ENCODE results near the gene ANKRD45.
"Not testable (repeated sequence)": the region's sequence is repeated elsewhere in the genome, so short reads cannot be mapped to it uniquely, and the experiment has no call there.

The ANKRD45 gene, protein sequence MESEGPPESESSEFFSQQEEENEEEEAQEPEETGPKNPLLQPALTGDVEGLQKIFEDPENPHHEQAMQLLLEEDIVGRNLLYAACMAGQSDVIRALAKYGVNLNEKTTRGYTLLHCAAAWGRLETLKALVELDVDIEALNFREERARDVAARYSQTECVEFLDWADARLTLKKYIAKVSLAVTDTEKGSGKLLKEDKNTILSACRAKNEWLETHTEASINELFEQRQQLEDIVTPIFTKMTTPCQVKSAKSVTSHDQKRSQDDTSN

DNA sequence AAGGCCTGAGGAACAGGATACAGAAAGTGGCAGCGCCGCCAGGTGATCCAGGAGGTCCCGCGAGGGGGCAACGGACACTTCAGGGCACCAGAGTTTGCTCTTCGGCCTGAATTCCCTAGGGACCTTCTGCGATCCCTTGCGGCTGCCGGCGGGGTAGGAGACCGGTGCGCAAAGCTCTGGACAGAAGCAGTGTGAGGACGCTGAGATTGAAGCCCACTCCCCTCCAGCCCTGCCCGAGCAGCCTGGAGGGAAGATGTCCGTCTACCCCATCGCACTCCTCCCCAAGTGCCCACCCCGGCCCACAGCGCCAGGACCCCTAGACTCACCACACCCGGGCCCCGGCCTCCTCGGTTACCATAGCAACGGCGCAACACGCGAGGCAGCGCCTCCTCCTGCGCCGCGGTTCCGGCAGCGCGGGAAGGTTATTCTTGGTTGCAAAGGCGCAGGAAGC lies at the start of gene ANKRD45:
Gene ANKRD45, minus strand, starts transcription at position 361 of the 451 bp plus-strand sequence. CDS start 10,433 bp downstream, outside the sequence.
- peak; percentile 53 for DNase-seq (ENCODE audit: low spot score)

DNA sequence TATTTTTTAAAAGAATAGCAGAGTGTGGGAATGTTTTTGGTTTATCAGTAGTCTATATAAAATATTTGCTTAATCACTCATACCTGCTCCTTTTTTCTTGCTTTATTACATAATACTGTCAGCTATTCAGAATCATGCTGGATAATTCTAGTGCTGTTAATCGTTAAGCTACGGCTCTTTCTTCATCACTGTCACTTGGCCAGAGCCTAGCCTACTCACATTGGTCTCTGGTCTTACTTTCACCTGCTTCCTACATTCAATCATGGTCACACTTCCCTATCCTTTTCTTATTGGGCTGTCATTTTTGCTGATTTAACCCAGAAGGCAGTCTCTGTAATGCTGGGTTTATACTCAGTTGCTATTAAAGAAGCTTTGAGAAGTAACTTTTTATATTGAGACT lies 47.6 kb upstream of the ANKRD45 start:
- no peak for DNase-seq (ENCODE audit: low spot score)

DNA sequence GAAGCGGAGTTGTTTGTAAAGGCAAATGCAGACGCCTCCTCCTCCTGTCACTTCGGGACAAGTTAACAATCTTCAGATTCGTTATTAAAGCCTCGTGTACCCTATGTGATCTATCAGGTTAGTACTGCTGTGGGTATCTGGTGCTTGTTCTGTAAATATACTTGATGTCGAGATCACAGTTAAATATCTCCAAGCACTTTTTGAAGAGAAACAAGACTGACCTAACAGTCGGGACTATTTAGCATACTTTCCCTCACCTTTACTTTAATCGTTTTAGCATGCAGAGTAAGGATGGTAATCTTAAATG lies 45.8 kb upstream of the ANKRD45 start:
- peak; percentile 34 for DNase-seq (ENCODE audit: low spot score)

DNA sequence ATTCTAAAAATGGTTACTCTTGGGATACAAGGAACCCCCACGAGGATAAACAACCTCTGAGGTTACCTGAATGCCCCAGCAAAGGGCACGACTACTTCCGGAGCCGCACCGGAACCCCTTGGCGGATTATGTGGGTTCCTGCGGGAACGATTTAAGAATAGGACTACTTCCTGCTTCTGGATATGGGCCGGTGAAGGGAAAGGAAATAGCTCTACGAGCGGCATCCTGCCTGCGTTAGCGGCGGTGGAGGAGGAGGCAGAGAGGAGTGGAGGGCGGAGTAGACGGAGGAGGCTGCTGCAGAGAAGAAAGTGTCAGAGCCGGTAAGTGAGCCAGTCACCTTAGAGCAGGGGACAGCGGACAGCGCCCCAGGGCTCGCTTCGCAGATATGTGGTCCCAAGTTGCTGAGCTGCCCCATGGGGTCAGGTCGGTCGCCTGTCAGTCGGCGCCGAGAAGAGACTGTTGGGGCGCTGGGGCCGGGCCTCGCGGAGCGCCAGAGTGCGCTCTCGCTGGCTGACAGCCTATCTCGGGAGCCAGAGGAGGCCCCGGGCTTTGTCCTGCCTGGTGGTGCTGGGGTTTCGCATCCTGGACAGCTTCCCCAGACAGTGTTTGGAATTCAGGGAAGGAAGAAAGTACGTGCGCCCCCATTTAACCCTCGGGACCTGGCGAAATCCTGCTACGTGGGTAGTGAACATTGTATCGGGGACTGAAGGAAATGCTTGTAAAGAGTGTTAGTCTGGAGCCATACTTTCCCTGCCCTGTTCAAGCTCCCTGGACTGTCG lies 45.3 kb upstream of the ANKRD45 start, which contains the start of gene KLHL20:
Gene KLHL20, plus strand, starts transcription at position 223 of the 779 bp plus-strand sequence. CDS start 1,063 bp downstream, outside the sequence.
- peak; percentile 89 for DNase-seq (ENCODE audit: low spot score)

DNA sequence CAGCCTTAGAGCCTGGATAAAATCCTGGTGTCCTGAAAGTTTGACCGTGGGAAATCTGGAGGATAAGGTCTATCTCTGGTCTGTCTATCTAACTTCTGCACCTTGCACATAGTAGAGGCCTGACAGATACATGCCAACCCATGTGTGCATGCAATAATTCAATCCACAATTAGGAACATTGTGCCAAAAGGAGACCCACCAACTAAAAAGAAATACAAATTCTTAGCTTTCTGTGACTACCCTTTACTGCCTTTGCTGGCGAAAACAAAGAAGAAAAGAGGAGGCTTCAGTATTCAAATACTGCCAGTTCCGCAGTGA lies 44.7 kb upstream of the ANKRD45 start:
- DNase-seq (ENCODE audit: low spot score) = no peak

DNA sequence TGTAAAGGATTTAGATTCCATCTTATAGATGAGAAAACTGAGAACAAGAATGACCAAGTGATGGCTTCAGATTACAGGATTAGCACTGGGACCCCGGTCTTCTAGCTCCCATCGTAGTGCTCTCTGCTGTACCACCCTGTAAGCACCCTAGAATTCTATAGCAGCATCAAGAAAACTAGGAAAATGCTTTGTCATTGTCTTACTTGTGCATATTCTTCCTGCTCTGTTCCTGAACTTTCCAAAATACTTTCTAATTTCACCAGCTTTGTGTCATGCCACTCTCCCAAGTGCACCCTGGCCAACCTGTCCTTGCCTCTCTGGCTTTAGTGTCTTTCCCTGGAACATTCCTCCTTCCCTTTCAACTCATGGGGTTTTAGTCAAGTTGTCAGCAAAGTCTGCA lies 39.1 kb upstream of the ANKRD45 start:
- DNase-seq (ENCODE audit: low spot score) = no peak

DNA sequence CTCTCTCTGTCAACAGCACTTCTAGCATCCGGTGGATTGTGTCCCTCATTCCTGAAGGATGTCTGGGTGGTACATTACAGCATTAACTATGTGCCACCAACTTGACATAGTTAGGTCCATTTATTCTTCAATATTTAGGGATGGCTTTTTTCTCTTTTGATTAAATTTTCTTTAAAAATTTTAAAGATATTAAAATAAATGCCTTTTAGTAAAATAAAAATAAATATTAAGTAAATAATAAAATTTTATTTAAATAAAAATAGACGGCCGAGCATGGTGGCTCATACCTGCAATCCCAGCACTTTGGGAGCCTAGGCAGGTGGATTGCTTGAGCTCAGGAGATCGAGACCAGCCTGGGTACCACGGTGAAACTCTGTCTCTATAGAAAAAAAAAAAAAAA lies 35.5 kb upstream of the ANKRD45 start:
- DNase-seq (ENCODE audit: low spot score) = no peak

DNA sequence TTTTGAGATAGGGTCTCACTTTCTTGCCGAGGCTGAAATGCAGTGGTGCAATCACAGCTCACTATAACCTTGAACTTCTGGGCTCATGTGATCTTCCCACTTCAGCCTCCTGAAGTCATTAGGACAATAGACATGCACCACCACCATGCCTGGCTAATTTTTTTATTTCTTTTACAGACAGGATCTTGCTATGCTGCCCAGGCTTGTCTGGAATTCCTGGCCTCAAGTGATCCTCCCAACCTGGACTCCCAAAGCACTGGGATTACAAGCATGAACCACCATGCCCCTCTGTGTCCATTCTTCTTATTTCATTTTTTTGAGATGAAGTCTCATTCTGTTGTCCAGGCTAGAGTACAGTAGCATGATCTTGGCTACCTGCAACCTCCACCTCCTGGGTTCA lies 33.1 kb upstream of the ANKRD45 start:
- DNase-seq (ENCODE audit: low spot score) = no peak

DNA sequence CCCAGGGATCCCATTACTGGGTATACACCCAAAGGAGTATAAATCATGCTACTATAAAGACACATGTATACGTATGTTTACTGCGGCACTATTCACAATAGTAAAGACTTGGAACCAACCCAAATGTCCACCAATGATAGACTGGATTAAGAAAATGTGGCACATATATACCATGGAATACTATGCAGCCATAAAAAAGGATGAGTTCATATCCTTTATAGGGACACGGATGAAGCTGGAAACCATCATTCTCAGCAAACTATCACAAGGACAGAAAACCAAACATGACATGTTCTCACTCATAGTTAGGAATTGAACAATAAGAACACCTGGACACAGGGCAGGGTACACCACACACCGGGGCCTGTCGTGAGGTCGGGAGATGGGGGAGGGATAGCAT lies 31.6 kb upstream of the ANKRD45 start:
- not testable (repeated sequence) for DNase-seq (ENCODE audit: low spot score)

DNA sequence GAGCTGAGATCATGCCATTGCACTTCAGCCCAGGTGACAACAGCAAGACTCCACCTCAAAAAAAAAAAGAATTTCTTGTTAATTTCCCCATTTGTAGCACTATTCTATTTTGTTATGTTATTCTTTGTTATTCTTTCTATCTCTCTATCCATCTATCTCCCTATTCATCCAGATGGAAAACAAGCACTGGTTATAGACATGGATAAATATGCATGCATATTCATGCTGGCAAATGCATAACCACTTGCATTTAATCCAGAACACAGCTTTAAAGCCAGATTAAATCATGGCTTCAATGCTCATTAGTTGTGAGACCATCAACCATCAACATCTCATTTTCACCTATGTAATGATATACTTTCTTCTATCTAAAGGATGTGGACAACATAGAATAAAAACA lies 23.6 kb upstream of the ANKRD45 start:
- DNase-seq (ENCODE audit: low spot score) = no peak

DNA sequence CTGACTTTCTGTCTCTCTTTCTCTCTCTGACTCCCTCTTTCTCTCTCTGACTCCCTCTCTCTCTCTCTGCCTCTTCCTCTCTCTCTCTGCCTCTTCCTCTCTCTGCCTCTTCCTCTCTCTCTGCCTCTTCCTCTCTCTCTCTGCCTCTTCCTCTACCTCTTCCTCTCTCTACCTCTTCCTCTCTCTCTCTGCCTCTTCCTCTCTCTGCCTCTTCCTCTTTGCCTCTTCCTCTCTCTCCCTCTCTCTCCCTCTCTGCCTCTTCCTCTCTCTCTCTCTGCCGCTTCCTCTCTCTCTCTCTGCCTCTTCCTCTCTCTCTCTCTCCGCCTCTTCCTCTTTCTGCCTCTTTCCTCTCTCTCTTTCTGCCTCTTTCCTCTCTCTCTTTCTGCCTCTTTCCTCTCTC lies 18.6 kb upstream of the ANKRD45 start:
- no peak for DNase-seq (ENCODE audit: low spot score)

DNA sequence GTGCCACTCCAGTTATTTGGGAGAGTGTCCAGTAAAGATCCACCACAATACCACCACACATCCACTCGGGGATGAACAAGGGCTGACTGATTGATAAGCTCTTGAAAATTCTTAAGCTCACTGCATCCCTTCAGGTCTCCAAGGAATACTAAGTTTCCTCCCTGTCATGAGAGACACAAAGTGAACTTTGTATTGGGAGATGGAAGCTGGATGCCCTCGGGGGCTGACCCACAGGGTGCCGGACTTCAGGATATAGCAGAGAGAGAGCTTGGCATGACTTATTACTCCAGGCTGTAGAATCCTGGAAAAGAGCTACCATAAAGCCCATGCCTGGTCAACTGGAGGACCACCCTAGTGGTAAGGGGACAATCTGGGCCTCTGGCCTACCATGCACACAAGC lies 15.5 kb upstream of the ANKRD45 start:
- DNase-seq (ENCODE audit: low spot score) = not testable (repeated sequence)

DNA sequence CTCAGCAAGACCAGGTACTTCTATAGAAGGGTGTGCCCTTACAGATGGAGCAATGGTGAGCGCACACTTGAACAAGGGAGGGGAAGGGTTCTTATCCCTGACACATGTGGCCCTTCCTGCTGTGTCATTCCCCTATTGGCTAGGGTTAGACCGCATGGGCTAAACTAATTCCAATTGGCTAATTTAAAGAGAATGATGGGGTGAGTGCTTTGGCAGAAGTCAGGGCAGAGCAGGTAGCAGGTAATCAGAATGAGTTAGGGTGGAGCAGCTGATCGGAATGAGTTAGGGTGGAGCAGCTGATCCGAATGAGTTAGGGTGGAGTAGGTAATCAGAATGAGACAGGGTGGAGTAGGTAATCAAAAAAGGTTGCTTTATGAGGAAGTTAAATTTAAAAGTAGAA lies 14.2 kb upstream of the ANKRD45 start:
- DNase-seq (ENCODE audit: low spot score) = not testable (repeated sequence)

DNA sequence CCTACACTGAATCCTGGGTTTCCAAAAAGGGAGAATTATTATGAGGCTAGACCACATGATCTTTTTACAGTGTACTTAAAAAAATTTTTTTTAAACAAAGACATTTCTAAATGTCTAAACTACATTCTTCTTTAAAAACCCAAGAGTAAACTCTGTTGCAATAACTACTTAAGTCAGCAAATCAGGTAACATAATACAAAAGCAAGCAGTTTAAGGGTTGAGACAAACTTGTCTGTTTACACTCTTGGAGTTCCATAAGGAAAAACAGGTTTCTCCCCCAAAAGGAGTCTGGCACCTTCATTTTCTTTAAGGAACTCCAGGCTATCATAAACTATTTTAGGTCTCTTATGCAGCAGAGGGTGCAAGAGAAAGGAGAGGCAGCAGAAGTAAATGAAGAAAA lies 12.5 kb upstream of the ANKRD45 start:
- DNase-seq (ENCODE audit: low spot score) = no peak

DNA sequence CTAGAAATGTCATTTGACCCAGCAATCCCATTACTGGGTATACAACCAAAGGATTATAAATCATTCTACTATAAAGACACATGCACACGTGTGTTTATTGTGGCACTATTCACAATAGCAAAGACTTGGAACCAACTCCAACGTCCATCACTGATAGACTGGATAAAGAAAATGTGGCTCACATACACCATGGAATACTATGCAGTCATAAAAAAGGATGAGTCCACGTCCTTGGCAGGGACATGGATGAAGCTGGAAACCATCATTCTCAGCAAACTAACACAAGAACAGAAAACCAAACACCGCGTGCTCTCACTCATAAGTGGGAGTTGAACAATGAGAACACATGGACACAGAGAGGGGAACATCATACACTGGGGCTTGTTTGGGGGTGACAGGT lies 10.5 kb upstream of the ANKRD45 start:
- not testable (repeated sequence) for DNase-seq (ENCODE audit: low spot score)

DNA sequence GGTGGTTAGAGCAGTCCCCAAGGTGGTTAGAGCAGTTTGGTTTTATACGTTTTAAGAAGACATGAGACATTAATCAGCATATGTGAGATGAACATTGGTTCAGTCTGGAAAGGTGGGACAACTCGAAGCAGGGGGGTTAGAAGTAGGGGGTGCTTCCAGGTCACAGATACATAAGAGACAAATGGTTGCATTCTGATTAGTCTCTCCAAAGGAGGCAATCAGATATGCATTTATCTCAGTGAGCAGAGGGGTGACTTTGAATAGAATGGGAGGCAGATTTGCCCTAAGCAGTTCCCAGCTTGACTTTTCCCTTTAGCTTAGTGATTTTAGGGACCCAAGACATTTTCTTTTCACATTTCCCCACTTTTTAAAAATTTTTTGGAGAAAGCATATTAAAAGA lies 4.8 kb upstream of the ANKRD45 start:
- DNase-seq (ENCODE audit: low spot score) = not testable (repeated sequence)

DNA sequence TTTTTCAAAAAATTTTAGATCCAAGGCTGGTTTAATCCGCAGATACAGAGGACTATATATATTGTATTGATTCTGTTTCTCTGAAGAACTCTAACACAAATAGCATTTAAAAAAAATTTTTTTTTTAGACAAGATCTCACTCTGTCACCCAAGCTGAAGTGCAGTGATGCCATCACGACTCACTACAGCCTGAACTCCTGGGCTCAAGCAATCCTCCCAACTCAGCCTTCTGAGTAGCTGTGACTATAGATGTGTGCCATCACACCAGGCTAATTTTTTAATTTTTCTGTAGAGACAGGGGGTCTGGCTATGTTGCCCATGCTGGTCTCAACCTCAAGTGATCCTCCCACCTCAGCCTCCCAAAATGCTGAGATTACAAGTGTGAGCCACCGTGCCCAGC lies 3.0 kb downstream of the ANKRD45 start:
- no peak for DNase-seq (ENCODE audit: low spot score)

DNA sequence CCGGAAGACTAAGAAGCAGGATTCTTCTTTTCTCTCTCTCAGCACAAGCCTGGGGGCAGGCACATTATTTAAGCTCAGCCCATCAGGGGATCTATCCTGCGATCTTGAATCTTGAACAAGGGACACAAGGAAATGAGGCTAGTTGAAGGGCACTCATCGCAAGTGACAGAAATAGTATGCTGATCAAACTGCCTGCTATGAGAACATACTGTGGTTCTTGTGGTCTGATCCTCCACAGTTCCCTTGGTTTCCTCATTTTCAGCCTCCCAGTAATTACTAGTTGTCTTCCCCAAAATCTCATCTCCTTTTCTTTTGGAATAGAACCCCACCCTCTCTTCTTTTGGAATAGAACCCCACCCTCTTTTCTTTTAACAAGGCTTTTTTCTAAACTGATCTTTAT lies 6.5 kb downstream of the ANKRD45 start:
- no peak for DNase-seq (ENCODE audit: low spot score)

DNA sequence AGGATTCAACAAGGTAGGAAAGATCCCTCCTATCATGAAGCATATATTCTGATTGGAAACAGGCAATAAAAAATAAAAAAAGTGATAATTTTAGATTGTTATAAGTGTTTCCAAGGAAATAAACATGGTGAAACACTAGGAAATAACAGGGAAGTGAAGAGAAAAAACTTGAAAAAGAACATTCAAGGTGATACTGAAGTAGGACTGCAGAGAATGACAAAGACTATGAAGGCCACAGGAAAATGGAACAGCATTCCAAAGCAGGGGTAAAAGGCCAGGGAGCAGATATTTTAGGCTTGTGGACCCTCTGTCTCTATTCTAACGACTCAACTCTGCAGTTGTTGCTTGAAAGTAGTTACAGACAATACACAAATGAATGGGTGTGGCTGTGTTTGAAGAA lies 7.9 kb downstream of the ANKRD45 start:
- no peak for DNase-seq (ENCODE audit: low spot score)

DNA sequence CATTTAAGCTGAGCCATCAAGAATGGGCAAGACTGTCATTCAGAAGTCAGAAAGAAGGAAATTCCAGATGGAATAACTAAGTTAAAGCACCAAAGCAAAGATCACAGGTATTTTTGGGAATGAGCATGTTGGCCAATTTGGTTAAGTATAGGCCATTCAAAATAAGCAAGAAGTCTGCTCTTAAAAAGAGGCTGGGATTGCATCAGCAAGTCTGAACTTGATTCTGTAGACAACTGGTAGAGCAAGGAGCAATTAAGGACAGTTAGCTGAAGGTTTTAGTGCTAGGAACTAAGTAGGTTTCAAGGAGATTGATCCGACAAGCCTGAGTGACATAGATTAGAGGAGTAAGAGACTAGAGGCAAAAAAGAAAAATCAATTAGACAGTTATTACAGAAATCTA lies 8.4 kb downstream of the ANKRD45 start:
- DNase-seq (ENCODE audit: low spot score) = no peak

DNA sequence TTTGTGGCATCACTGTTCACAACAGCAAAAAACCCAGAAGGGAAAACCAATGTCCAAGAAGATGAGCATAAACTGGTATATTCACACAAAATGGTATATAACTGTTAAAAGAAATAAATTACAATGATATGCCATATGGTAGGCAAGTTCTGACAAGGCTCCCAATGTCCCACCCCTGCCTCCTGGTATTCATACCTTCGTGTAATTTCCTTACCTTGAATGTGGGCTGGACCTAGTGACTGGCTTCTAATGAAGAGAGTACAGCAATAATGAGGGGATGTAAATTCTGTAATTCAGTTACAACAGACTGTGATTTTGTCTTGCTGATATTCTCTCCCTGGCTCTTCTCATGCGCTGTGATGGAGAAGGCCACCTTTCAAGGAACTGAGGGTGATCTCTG lies 9.3 kb downstream of the ANKRD45 start:
- DNase-seq (ENCODE audit: low spot score) = no peak

DNA sequence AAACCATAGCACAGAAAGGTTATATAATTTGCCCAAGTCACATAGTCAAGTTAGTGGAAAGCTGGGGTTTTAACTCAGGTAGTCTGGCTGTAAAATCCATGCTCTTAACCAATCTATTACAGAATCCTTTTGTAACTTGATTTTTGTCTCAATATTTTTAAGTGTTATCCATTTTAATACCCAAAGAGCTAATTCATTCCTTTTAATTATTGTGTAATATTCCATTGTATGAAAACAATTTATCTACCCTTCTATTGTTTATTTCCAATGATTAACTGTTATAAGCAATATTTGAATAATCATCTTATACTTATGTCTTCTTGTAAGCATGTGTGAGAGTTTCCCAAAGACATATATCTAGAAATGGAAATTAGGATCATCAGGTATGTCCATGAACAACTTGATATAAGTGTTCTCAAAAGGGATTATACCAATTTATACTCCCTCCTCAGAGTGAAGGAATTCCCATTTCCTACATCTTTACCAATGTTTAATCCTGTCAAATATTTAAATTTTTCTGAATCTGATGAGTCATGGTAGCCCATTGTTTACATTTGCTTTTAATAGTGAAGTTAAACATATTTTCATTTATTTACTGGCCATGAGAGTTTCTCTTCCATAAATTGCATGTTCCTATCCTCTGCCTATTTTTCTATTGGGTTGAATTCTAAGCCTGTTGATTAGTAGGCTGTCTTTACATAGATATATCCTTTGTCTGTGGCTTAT lies 20.6 kb downstream of the ANKRD45 start:
- no peak for DNase-seq (ENCODE audit: low spot score)

DNA sequence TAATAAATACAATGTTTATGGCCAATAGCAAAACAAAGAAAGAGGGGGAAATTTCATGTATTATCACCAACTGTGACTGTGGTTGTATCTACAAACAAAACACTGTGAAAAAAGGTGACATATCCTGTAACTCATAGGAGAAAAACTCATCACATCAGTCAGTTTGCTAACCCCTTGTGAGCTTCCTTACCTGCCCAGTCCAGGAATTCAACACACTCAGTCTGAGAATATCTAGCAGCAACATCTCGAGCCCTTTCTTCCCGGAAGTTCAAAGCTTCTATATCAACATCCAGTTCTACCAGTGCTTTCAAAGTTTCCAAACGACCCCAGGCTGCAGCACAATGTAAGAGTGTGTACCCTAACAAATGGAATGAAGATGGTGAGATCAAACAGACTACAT lies 23.0 kb downstream of the ANKRD45 start:
- no peak for DNase-seq (ENCODE audit: low spot score)
